AG10803 (cell line): ENCODE results near the gene GTF3C4.
"Not testable (repeated sequence)": the region's sequence is repeated elsewhere in the genome, so short reads cannot be mapped to it uniquely, and the experiment has no call there.

Experiments used
- DNase-seq: peaks from one replicate; pipeline ENCODE4 v3.0.0; 2010; ENCODE audit warnings: low read depth
- H3K4me3 ChIP-seq: 2 replicates; pipeline ENCODE4 v1.5.1; 2011; ENCODE audit warnings: mild to moderate bottlenecking, low read length, control low read depth
- CTCF ChIP-seq: conservative IDR thresholded peaks from 2 replicates; pipeline ENCODE4 v1.5.1; 2011; ENCODE audit warnings: mild to moderate bottlenecking, low read length, control low read depth, inconsistent platforms

Gene GTF3C4

GRCh38 chr9:132708239-132708638 is 38.0 kb downstream of the GTF3C4 start:
- no peak overlapping the region for H3K4me3 ChIP-seq
- TF ChIP-seq CTCF = no peak
- no peak for DNase-seq

GRCh38 chr9:132708769-132709430 is 38.6 kb downstream of the GTF3C4 start:
- no peak overlapping the region for H3K4me3 ChIP-seq
- DNase-seq = no peak
- TF ChIP-seq CTCF = no peak

- no peak overlapping the region for H3K4me3 ChIP-seq
- no peak for DNase-seq
- no peak for TF ChIP-seq CTCF
Observed at GRCh38 chr9:132710333-132710732, 40.1 kb downstream of the GTF3C4 start.

- not testable (repeated sequence) for H3K4me3 ChIP-seq, DNase-seq
Observed at GRCh38 chr9:132711152-132711551, 40.9 kb downstream of the GTF3C4 start.

- no peak for TF ChIP-seq CTCF
- no peak for DNase-seq
Observed at GRCh38 chr9:132711846-132712245, 41.6 kb downstream of the GTF3C4 start.

GRCh38 chr9:132712753-132713152 is 42.5 kb downstream of the GTF3C4 start:
- no peak for DNase-seq
- TF ChIP-seq CTCF = no peak
- no peak overlapping the region for H3K4me3 ChIP-seq

More at GRCh38 chr9:132711846-132712245, 41.6 kb downstream of the GTF3C4 start:
- H3K4me3 ChIP-seq = no peak overlapping the region

GRCh38 chr9:132716007-132716406 is 45.7 kb downstream of the GTF3C4 start:
- no peak for TF ChIP-seq CTCF
- no peak for DNase-seq
- H3K4me3 ChIP-seq = no peak overlapping the region
